MCF 10A (cell line): ENCODE measurements around the gene ESPNL. TPM values are rescaled to one million over a fixed set of nuclear protein-coding genes. Genes with fewer than 3 reads are reported as not detected.
"Not testable (repeated sequence)": the region's sequence is repeated elsewhere in the genome, so short reads cannot be mapped to it uniquely, and the experiment has no call there.

Experiments
- BruUV-seq: library from RNA; stranded (reverse); fragments of 400-500 nt; replicated peaks from 2 replicates; lab custom pipeline; 2021; lab: Mats Ljungman, UMichigan
- CTCF ChIA-PET: fragments of 300-600 bp; sonication (Branson Sonifier 250); formaldehyde crosslinking; extraction: SDS; loops from one replicate; lab custom pipeline; 2021; ENCODE audit warnings: antibody characterized with exemption, inconsistent platforms; lab: Yijun Ruan, JAX
- POLR2A ChIA-PET: fragments of 300-600, 350-650 bp; sonication (Branson Sonifier 250); formaldehyde crosslinking; extraction: SDS; loops from one replicate; lab custom pipeline; 2020; ENCODE audit warnings: antibody characterized with exemption, inconsistent platforms; lab: Yijun Ruan, JAX
- DNase-seq: peaks from one replicate; pipeline ENCODE4 v3.0.0-alpha.2; 2018; ENCODE audit not compliant: unreplicated experiment
- H3K27ac Mint-ChIP-seq: one replicate; pipeline ENCODE4 v1.8.0; 2022; ENCODE audit warnings: mild to moderate bottlenecking, low read depth, mixed read lengths; ENCODE audit not compliant: unreplicated experiment
- H3K27me3 Mint-ChIP-seq: one replicate; pipeline ENCODE4 v1.8.0; 2022; ENCODE audit warnings: mixed read lengths; ENCODE audit not compliant: insufficient read depth, unreplicated experiment
- H3K36me3 Mint-ChIP-seq: one replicate; pipeline ENCODE4 v1.8.0; 2022; ENCODE audit warnings: mild to moderate bottlenecking, moderate library complexity, mixed read lengths; ENCODE audit not compliant: insufficient read depth, unreplicated experiment
- H3K4me1 Mint-ChIP-seq: one replicate; pipeline ENCODE4 v1.8.0; 2022; ENCODE audit warnings: mixed read lengths; ENCODE audit not compliant: insufficient read depth, unreplicated experiment
- H3K4me3 Mint-ChIP-seq: one replicate; pipeline ENCODE4 v1.8.0; 2022; ENCODE audit warnings: mild to moderate bottlenecking, moderate library complexity, mixed read lengths; ENCODE audit not compliant: unreplicated experiment
- H3K9me3 Mint-ChIP-seq: one replicate; pipeline ENCODE4 v1.8.0; 2022; ENCODE audit warnings: mixed read lengths; ENCODE audit not compliant: unreplicated experiment
- CTCF ChIP-seq: fragments of 200-600 bp; IDR thresholded peaks from one replicate; pipeline ENCODE4 v1.8.0; 2022; ENCODE audit warnings: antibody characterized with exemption, mild to moderate bottlenecking; ENCODE audit not compliant: unreplicated experiment
- intact Hi-C: fragments of 100-400 bp; cut with micrococcal nuclease; formaldehyde crosslinking; loops from 2 replicates; pipeline ENCODE4 v1.14.1; 2022
- total RNA-seq: library from RNA; stranded (reverse); gene quantifications from 2 replicates; pipeline ENCODE4 v1.2.3, GENCODE V29; 2022

ESPNL gene
- total RNA-seq, 1 experiment from 2014 or later: not detected

- ChIA-PET CTCF (interaction anchor here (0.5 to 0.6 kb wide), 2 partner anchors 48 to 250 kb away, joined by 3 read pairs; partner anchors contain the start of gene SCLY), POLR2A (interaction anchor here (0.6 to 1.0 kb wide), 2 partner anchors 9 to 415 kb away, joined by 5 read pairs; no protein-coding TSS in a partner anchor)
- no TSS peak for BruUV-seq
- intact Hi-C loops: no loop called here
- DNase-seq: no peak
- Mint-ChIP-seq H3K36me3 (no peaks in the 10 kb centered on the region), H3K27ac (no peak overlapping the region), H3K4me3 (no peak overlapping the region), H3K27me3 (no peaks in the 10 kb centered on the region), H3K9me3 (peaks cover 10% of the 10 kb centered on the region), H3K4me1 (no peaks in the 10 kb centered on the region)
- no peak for TF ChIP-seq CTCF
Measured at GRCh38 chr2:238108423-238109183, 8.5 kb downstream of the ESPNL start.

- intact Hi-C loops: no loop called here
- TF ChIP-seq CTCF: no peak
- Mint-ChIP-seq H3K36me3 (no peaks in the 10 kb centered on the region), H3K9me3 (peaks cover 24% of the 10 kb centered on the region), H3K27ac (no peak overlapping the region), H3K4me1 (no peaks in the 10 kb centered on the region), H3K27me3 (peaks cover 15% of the 10 kb centered on the region), H3K4me3 (no peak overlapping the region)
- no TSS peak for BruUV-seq
- CTCF ChIA-PET: no interaction called here
- POLR2A ChIA-PET: no interaction called here
- no peak for DNase-seq
Measured at GRCh38 chr2:238113611-238114010, 13.5 kb downstream of the ESPNL start.

GRCh38 chr2:238114331-238114841, 14.2 kb downstream of the ESPNL start:
- no peak for TF ChIP-seq CTCF
- Mint-ChIP-seq H3K36me3 (no peaks in the 10 kb centered on the region), H3K9me3 (peaks cover 27% of the 10 kb centered on the region), H3K4me1 (no peaks in the 10 kb centered on the region), H3K27me3 (peaks cover 23% of the 10 kb centered on the region), H3K4me3 (no peak overlapping the region), H3K27ac (no peak overlapping the region)
- POLR2A ChIA-PET: no interaction called here
- BruUV-seq: no TSS peak
- DNase-seq: no peak
- CTCF ChIA-PET: no interaction called here
- intact Hi-C loops: no loop called here

- TF ChIP-seq CTCF: no peak
- POLR2A ChIA-PET: no interaction called here
- intact Hi-C loops: no loop called here
- DNase-seq: no peak
- Mint-ChIP-seq H3K27ac (no peak overlapping the region), H3K4me1 (no peaks in the 10 kb centered on the region), H3K36me3 (no peaks in the 10 kb centered on the region), H3K9me3 (peaks cover 27% of the 10 kb centered on the region), H3K27me3 (peaks cover 25% of the 10 kb centered on the region), H3K4me3 (no peak overlapping the region)
- CTCF ChIA-PET: no interaction called here
- no TSS peak for BruUV-seq
Measured at GRCh38 chr2:238114851-238115660, 14.9 kb downstream of the ESPNL start.

GRCh38 chr2:238115709-238116108, 15.6 kb downstream of the ESPNL start:
- POLR2A ChIA-PET, CTCF ChIA-PET, intact Hi-C loops, H3K4me1 Mint-ChIP-seq, H3K27ac Mint-ChIP-seq, DNase-seq, H3K4me3 Mint-ChIP-seq, BruUV-seq, H3K36me3 Mint-ChIP-seq: not testable (repeated sequence)
- H3K9me3 Mint-ChIP-seq: peaks cover 27% of the 10 kb centered on the region
- H3K27me3 Mint-ChIP-seq: peaks cover 25% of the 10 kb centered on the region
